Calu3 (cell line): Measurements from ENCODE around the gene TRIM36. TPM values are rescaled to one million over a fixed set of nuclear protein-coding genes. Genes with fewer than 3 reads are reported as not detected.

Experiments
- BruUV-seq: library from RNA; stranded (reverse); fragments of 400-500 nt; replicated peaks from 2 replicates; lab custom pipeline; 2021; lab: Mats Ljungman, UMichigan
- CTCF ChIA-PET: fragments of 300-600 bp; sonication (Branson Sonifier 250); formaldehyde crosslinking; loops from one replicate; lab custom pipeline; 2022; ENCODE audit warnings: antibody characterized with exemption; lab: Charles Lee
- DNase-seq: peaks from one replicate; pipeline ENCODE4 v3.0.0; 2022
- H3K27ac Mint-ChIP-seq: one replicate; pipeline ENCODE4 v1.8.0; 2022; ENCODE audit warnings: mixed read lengths; ENCODE audit not compliant: unreplicated experiment
- H3K27me3 Mint-ChIP-seq: one replicate; pipeline ENCODE4 v1.8.0; 2022; ENCODE audit warnings: mixed read lengths; ENCODE audit not compliant: unreplicated experiment
- H3K36me3 Mint-ChIP-seq: one replicate; pipeline ENCODE4 v1.8.0; 2022; ENCODE audit warnings: mild to moderate bottlenecking, moderate library complexity, mixed read lengths; ENCODE audit not compliant: insufficient read depth, unreplicated experiment
- H3K4me1 Mint-ChIP-seq: one replicate; pipeline ENCODE4 v1.8.0; 2022; ENCODE audit warnings: mild to moderate bottlenecking, low read depth, mixed read lengths; ENCODE audit not compliant: unreplicated experiment
- H3K4me3 Mint-ChIP-seq: one replicate; pipeline ENCODE4 v1.8.0; 2022; ENCODE audit warnings: mild to moderate bottlenecking, low read depth, moderate library complexity, mixed read lengths; ENCODE audit not compliant: unreplicated experiment
- H3K9me3 Mint-ChIP-seq: one replicate; pipeline ENCODE4 v1.8.0; 2022; ENCODE audit warnings: low read depth, mixed read lengths; ENCODE audit not compliant: unreplicated experiment
- CTCF ChIP-seq: fragments of 200-600 bp; IDR thresholded peaks from one replicate; pipeline ENCODE4 v1.8.0; 2022; ENCODE audit warnings: antibody characterized with exemption; ENCODE audit not compliant: unreplicated experiment
- intact Hi-C: fragments of 100-400 bp; cut with micrococcal nuclease; formaldehyde crosslinking; loops from one replicate; pipeline ENCODE4 v1.10.0; 2022; ENCODE audit not compliant: unreplicated experiment
- total RNA-seq: library from RNA; stranded (reverse); gene quantifications from 2 replicates; pipeline ENCODE4 v1.2.3, GENCODE V29; 2022

The TRIM36 gene
- total RNA-seq, 1 experiment from 2014 or later, result 4.4 TPM

- no TSS peak for BruUV-seq
- intact Hi-C loops, result loop anchor here (5.0 kb wide), 1 partner anchor 86 kb away; no protein-coding TSS in a partner anchor
- H3K27me3 Mint-ChIP-seq, result peaks cover 16% of the 10 kb centered on the region
- no peaks in the 10 kb centered on the region for H3K36me3 Mint-ChIP-seq
- no peaks in the 10 kb centered on the region for H3K4me1 Mint-ChIP-seq
- H3K27ac Mint-ChIP-seq, result no peak overlapping the region
- TF ChIP-seq CTCF, result no peak
- H3K9me3 Mint-ChIP-seq, result no peaks in the 10 kb centered on the region
- DNase-seq, result no peak
- CTCF ChIA-PET, result interaction anchor here (0.6 to 0.9 kb wide), 2 partner anchors 209 to 1475 kb away, joined by 3 read pairs; no protein-coding TSS in a partner anchor
- no peak overlapping the region for H3K4me3 Mint-ChIP-seq
Measured at GRCh38 chr5:115096034-115096769, 73.5 kb downstream of the TRIM36 start.

DNA sequence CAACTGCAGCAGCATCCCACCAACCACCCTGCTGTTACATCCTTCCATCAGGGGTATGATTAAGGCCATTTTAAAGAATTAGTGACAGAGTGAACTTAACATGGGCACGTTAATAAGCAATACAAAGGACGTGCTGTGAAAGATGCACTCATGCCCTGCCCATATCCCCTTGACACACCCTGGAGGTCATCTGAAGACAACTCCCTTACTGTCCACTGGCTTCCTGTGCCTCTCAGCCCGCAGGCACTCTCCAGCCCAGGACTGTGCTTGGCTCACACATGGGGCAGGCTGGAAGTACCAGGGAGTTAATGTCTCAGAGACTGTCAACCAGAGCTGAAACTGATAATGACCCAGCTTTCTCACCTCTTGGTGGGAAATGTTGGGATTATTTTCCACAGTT is 81.8 kb downstream of the TRIM36 start:
- H3K27me3 Mint-ChIP-seq, result peaks cover 66% of the 10 kb centered on the region
- no peak for DNase-seq
- intact Hi-C loops, result no loop called here
- H3K4me1 Mint-ChIP-seq, result no peaks in the 10 kb centered on the region
- no peak overlapping the region for H3K27ac Mint-ChIP-seq
- CTCF ChIA-PET, result no interaction called here
- no peak for TF ChIP-seq CTCF
- no peaks in the 10 kb centered on the region for H3K9me3 Mint-ChIP-seq
- H3K36me3 Mint-ChIP-seq, result no peaks in the 10 kb centered on the region
- no TSS peak for BruUV-seq
- H3K4me3 Mint-ChIP-seq, result no peak overlapping the region

- no TSS peak for BruUV-seq
- DNase-seq, result no peak
- intact Hi-C loops, result no loop called here
- H3K36me3 Mint-ChIP-seq, result no peaks in the 10 kb centered on the region
- H3K4me1 Mint-ChIP-seq, result no peaks in the 10 kb centered on the region
- CTCF ChIA-PET, result no interaction called here
- no peak overlapping the region for H3K4me3 Mint-ChIP-seq
- peaks cover 64% of the 10 kb centered on the region for H3K27me3 Mint-ChIP-seq
- TF ChIP-seq CTCF, result no peak
- H3K27ac Mint-ChIP-seq, result no peak overlapping the region
- no peaks in the 10 kb centered on the region for H3K9me3 Mint-ChIP-seq
Measured at GRCh38 chr5:115086473-115086872, 83.2 kb downstream of the TRIM36 start.

- no peak overlapping the region for H3K4me3 Mint-ChIP-seq
- DNase-seq, result no peak
- no peak overlapping the region for H3K27ac Mint-ChIP-seq
- peaks cover 58% of the 10 kb centered on the region for H3K27me3 Mint-ChIP-seq
- CTCF ChIA-PET, result no interaction called here
- no TSS peak for BruUV-seq
- intact Hi-C loops, result no loop called here
- TF ChIP-seq CTCF, result no peak
- H3K36me3 Mint-ChIP-seq, result no peaks in the 10 kb centered on the region
- no peaks in the 10 kb centered on the region for H3K4me1 Mint-ChIP-seq
- H3K9me3 Mint-ChIP-seq, result no peaks in the 10 kb centered on the region
Measured at GRCh38 chr5:115084246-115084793, 85.4 kb downstream of the TRIM36 start.
